Measurements from ENCODE around the gene SPAG16.
"Not testable (repeated sequence)": the region's sequence is repeated elsewhere in the genome, so short reads cannot be mapped to it uniquely, and the experiment has no call there.

SPAG16 gene

DNA sequence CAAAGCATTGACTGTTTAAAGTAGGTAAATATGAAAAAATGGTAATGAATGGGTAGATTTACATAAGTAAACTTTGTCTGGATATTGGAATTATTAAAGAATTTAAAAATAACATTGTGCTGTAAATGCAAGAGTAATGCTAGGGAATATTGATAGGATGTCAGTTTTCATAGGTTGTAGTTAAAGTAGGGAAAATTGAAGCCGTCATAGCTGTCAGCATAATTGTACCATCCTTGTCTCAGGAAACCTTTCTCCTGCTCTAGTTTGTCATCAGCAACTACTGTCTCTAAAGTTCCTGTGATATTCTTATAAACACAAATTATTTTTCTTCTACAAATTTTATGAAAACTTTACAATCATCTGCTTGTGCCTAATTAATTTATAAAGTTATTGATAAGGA, 10.1 kb upstream of the SPAG16 start:
- no peak for DNase-seq (ENCODE audit: low spot score)

DNA sequence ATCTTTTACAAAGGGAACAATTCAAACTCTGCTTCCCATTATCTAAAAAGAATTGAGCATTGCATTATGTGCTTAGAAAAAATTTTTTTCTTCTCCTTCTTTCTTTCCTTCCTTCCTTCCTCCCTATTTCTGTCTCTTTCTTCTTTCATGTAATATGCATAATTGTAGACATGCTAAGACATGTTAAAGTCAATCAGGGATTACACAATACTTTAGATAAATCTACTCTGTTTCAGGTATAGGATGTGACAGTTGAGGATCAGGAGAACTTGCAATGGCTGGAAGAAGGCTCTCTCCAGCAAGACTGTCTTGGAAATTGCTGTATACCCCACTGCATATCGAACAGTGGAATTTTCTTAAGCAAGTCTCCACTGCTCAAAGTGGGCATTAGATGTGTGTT, 9.0 kb upstream of the SPAG16 start:
- DNase-seq (ENCODE audit: low spot score) = no peak

DNA sequence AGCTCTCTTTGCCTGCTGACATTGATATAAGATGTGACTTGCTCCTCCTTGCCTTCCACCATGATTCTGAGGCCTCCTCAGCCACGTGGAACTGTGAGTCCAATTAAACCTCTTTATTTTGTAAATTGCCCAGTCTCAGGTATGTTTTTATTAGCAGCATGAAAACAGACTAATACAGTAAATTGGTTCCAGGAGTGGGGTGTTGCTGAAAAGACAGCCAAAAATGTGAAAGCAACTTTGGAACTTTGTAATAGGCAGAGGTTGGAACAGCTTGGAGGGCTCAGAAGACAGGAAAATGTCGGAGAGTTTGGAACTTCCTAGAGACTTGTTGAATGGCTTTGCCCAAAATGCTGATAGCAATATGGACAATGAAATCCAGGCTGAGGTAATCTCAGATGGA, 7.1 kb upstream of the SPAG16 start:
- DNase-seq (ENCODE audit: low spot score) = not testable (repeated sequence)

DNA sequence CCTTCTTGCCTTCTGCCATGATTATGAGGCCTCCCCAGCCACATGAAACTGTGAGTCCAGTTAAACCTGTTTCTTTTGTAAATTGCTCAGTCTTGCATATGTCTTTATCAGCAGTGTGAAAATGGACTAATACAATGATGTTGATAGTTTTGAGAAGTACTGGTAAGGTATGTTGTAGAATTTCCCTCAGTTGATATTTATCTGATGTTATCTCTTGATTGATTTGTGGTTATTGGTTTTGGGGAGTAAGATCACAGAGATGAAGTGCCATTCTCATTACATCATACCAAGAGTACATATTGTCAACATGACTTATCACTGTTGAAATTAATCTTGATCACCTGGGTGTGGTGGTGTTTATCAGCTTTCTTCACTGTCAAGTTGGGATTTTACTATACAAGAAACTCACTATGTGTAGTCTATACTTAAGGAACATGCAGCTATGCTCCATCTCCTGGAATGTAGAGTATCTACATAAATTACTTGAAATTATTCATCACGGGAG, 5.1 kb upstream of the SPAG16 start:
- no peak for DNase-seq (ENCODE audit: low spot score)

DNA sequence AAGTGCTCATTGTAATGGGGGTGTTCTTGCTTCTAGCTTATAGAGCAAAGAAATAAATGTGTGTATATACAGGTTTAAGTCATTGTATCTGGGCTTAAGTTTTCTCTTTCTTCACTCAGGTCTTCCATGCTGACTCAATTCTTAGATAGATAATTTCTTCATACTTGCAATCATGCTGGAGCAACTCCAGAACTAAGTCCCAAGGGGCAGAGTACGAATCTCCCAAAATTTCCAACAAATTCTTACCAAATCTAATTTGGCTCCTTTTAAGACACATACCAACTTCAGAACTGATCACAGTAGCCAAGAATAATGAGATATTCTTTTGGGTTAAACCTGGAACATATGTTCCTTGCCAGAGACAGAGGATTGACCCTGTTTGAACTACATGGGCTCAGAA, 4.3 kb upstream of the SPAG16 start:
- DNase-seq (ENCODE audit: low spot score) = peak; percentile 5

DNA sequence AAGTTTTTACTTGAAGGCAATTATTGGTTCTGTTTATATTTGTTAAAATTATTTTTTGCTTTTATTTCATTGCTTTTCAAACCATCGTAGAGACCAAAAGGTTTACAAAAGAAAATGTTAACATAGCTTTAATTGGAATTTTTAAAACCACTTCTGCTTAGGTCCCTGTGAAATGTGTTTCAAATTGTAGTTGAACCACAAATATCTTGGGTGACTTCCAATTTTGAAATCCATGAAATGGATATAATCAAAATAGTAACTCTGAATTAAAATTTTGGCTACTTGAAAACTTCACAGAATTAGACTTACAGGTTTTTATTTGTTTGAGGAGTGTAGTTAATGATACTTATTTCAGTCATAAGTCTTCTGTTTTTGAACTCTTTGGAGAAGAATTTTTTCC, 3.1 kb upstream of the SPAG16 start:
- DNase-seq (ENCODE audit: low spot score) = peak; percentile 15

DNA sequence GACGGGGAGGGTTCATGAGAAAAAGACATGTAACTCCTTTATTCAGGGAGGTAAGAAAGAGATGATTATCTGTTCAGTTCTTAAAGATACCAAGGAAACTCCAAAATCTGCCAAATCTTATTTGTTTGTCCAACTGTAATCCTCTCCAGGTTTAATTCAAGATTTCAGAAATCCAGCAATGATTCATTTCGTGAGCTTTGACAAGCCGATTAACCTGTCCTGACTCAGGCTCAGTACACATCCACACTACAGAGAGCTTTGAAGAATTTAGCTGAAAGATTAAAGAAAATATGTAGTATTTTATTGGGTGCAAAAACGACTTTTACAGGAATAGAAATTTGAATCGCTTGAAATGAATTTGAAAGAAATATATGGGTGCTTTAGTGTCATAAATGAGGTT, 1.1 kb downstream of the SPAG16 start:
- no peak for DNase-seq (ENCODE audit: low spot score)

DNA sequence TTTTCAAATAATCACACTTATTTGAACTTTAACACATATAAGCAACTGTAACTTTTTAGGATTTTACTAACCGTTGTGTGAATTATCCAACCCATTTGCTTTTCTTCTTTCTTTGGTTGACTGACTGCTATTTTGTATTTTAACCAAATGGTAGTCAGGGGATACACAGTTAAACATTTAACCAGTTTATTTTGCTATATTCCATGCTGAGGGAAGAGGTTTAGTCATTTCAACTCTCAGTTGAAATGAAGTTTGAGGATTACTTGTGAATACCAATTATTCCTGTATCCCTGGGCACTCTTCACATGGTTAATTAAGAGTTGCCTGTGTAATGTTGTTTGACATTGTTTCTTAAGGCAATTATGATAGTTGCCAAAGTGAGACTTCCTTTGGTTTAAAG, 1.9 kb downstream of the SPAG16 start:
- no peak for DNase-seq (ENCODE audit: low spot score)

DNA sequence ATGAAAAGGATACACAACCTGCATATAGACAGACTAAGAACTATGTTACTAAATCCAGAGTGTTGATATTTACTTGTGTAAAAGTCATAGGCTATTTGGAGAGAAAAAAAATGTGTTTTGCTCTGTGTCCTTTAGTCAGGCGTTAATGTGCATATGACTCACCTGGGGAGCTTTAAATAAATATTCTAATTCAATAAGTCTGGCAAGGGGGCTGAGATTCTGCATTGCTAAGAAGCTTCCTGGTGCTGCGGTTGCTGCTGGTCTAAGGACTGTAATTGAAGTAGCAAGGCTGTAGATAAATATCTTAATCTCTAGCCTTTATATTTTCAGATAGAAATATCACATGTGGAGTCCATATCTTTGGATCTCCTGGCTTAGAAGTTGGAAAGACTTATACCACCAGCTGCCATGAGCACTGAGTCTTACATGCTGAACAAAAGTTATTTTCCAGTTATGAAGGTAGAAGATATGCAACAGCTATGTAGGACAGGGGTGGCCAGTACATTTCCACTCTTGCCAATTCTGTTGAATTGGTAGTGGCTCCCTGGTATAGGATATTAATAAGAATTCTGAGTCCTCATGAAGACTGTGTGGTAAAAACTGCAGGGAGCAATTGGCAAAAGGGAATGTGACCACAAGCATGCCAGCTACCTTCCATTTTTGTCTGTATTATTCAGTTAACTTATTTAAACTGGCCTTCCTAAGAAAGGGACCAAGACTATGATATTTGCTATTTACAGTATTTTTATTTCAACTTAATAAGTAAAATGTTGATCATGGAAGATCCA, 4.8 kb downstream of the SPAG16 start:
- no peak for DNase-seq (ENCODE audit: low spot score)

DNA sequence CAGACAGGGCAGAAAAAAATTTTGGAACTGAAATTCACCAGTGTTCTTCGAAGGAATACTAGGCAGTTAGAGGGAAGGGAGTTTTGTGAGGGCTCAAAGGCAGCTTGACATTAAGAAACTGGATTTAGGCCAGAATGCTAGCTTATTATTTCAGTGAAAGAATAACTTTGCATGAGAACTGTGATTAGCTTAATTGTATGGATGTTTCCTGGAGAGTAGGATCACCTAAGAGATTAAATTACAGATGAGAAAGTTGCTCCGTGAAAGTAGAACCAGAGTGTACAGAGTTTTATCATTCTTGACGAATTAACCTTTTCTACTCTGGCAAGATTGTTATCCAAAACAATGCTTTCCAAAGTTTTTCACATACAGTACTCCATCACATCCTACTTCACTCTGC, 6.2 kb downstream of the SPAG16 start:
- DNase-seq (ENCODE audit: low spot score) = no peak

DNA sequence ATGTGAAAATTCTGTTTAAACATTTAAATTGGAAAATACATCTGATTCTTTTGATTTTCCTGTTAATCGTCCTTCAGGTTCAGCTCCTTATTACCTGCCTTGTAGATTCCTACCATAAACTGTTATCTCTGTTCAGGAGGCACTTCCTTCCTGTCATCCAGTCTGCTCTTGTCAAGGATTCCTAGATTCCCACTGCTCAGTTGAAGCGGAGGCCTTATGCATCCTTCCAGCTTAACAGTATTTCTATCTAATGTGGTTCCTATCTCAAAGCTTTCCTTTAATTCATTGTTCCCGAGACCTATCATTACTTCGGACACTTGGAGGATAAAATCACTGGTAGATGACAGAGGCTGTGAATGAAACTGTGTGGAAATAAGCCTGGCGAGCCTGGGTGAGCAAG, 12.0 kb downstream of the SPAG16 start:
- no peak for DNase-seq (ENCODE audit: low spot score)

DNA sequence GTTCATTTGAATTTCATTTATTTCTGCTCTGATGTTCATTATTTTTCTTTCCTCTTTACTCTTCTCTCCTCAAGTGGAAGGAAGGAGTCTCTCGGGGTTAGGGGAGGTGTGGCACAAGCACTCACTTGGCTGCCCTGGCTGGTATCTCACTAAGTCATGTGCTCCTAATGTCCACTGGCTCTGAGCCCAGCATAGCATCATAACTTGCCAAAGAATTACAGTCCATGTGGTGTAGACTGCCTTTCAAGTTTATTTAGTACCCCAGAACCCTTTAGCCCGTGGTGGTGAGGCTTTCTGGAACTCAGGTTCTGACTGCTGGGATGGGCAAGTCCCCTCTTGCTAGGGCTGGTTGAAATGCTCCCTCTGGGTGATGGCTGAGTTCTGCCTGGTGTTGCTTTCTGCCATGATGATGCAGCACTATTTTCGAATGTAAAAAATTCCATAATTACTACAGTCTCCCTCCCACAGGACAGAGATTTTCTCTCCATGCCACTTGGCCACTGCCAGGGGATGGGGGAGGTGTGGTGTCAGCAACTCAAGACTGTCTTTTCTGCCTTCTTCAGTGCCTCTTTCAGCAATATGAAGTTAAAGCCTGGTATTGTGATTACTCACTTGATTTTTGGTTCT, 22.2 kb downstream of the SPAG16 start:
- DNase-seq (ENCODE audit: low spot score) = peak; percentile 23

DNA sequence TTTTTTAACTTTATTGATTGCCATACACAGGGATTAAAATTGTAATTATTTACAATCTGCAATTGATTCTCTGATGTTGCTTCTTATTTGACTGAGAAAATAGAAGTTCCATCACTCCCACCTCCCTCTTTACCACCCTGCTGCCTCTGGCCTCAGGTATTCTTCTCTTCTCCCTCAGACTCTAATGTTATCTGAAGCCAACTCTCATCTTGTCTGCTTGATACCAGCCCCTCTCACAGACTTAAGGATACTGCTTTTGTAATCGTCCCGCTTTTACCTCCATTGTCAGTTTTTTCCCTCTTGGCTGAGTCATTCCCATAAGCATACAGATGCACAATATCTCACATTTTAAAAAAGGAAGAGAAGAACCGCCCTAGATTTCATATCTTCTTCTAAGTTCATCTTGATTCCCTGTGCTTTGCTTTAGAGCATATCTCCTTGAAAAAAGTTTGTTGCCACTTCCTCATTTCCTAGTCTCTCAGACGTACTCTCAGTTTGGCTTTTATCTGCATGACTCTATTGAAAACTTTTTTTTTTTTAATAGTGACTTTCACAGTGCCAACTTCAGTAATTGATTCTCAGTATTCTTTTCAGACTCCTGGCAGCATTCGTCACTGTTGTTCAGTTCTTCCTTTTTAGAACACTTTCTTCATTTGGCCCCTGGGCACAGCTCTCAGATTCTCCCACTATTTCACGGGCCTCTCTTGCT, 31.1 kb downstream of the SPAG16 start:
- DNase-seq (ENCODE audit: low spot score) = no peak

DNA sequence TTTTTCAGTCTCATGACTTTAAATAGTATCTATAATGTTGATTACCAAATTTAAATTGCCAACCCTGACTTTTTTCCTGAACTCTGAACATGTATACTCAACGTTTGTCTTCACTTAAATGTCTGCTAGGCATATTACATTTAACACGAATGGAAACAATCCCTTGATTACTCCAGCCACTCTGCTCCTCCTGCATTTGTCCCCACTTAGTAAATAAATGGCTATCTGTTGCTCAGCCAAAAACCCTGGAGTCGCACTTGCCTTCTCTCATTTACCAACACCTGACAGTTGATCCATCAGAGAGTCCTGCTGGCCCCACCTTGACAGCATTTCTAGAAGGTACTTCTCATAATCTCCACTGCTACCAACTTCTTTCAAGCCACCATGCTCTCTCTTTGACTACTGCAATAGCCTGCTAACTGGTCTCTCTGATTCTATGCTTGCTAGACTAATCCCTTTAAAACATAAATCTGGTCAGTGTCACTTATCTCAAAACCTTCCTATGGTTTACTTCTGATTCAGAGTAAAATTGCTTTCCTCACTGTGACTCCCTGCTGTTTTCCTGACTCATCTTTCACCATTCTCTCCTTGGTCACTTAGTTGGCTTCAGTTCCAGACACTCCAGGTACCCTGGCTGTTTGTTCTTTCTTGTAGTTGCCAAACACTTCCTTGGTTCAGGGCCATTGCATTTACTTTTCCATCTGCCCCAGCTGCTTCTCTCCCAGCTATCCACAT, 31.9 kb downstream of the SPAG16 start:
- DNase-seq (ENCODE audit: low spot score) = peak; percentile 2

DNA sequence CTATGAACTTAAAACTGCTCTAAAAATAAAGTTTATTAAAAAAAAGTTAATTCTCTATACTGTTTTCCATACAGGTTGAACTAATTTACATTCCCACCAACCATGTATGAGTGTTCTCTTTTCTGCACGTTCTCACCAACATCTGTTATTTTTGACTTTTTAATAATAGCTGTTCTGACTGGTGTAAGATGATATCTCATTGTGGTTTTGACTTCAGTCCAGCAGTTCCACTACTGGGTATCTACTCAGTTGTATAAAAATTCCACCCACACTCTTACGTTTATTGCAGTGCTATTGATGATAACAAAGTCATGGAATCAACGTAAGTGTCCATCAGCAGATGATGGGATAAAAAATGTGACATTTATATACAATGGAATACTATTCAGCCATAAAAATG, 33.7 kb downstream of the SPAG16 start:
- DNase-seq (ENCODE audit: low spot score) = no peak

DNA sequence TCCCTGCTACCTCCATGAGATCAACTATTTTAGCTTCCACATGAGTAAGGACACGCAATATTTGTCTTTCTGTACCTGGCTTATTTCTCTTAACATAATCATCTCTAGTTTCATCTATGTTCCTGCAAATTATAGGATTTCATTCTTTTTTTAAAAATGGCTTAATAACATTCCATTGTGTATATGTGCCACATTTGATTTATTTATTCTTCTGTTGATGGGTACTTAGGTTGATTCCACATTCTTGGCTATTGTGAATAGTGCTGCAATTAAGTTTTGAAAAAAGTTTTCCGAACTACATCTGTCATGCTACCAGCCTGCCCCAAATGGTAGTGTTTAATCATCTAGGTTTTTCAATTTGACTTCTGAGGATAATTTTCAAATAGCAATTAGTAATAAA, 36.3 kb downstream of the SPAG16 start:
- no peak for DNase-seq (ENCODE audit: low spot score)

DNA sequence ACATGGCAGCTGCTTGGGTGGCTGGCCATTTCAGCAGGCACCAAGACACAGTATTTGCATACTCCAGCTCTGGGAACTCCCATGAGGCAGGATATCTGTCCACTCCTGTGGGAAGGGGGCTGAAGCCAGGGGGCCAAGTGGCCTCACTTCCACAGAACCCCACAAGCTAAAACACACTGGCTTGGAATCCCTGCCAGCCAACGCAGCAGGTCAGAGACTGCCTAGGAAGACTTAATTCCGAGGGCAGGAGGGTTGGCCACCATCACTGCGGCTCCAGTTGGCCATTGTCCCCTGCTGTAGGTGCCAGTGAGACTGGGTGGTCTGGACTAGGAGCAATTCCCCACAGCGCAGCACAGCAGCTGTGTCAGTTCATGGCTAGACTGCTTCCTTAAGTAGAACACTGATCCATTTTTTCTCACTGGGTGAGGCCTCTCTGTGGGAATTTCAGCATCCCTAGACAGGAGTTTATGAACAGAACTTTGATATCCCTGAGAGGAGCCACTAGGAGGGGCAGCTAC, 52.0 kb downstream of the SPAG16 start:
- DNase-seq (ENCODE audit: low spot score) = no peak

DNA sequence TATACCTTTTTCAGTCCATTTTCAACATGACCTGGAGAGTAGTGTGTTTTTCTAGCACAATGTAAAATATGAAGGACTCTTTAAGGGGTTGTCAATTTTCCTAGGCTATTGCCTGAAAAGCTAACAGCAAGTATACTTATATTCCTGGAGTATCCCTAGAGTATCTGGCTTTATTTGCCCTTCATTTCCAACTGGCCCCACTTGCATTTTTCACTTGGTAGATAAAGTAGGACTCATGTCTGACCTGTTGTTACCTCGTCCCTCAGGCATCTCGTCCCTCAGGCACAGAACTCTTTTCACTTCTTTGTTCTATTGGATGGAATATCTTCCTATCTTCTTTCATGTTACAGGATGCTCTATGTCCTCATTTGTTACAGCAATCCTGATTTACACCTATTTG, 69.2 kb downstream of the SPAG16 start:
- no peak for DNase-seq (ENCODE audit: low spot score)

DNA sequence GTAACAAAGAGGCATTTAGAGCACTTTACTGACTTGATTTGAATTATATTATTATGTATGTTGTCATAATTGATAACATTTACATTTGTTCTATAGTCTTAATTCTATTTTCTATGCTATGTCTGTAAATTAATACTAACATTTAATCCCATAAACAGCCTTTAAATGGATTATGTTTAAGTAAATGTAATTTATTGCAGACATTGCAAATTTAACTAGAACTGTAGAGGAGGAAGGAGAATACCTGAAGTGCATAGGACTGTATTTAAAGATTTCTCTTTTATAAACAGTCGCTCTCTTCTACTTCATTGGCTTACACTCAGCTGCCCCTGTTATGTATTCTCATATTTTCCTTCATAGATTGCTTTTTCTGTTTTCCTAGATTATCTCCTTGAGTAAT, 92.4 kb downstream of the SPAG16 start:
- DNase-seq (ENCODE audit: low spot score) = no peak

DNA sequence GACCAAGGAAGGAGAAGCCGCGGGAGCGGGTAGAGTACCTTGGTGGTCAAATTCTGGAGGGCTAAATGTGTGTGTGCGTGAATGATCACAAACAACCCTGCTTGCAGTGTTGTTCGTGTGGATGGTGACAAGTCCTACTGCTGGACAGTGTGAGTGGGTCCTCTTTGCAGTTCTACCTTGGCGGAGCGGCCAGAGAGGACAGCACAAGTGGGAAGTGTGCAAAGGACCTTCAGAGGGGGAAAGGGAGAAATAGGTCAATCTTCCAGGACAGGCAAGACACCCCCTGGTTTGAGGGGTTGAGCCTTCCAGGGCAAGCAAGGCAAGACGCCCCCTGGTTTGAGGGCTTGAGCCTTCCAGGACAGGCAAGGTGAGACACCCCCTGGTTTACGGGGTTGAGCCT, 122.8 kb downstream of the SPAG16 start:
- DNase-seq (ENCODE audit: low spot score) = not testable (repeated sequence)

DNA sequence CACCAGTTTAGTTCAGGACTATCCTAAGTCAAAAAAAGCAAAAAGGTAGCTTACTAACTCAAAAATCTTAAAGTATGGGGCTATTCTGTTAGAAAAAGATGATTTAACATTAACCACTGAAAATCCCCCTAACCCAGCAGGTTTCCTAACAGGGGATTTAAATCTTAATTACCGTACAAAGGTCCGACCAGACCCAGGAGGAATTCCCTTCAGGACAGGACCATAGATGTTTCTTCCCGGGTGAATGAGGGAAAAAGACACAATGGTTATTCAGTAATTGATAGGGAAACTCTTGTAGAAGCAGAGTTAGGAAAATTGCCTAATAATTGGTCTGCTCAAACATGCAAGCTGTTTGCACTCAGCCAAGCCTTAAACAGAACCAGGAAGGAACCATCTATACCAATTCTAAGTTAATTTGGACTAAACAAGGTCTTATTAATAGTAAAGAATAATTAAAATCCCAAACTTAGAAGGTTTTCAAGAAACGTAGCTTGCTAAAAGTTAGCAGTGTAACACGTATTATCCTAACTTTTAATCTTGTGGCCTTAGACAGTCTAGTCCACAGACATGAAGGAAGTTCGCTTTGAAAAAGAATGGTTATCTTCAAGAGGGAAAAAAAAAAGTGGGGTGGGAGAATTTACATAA, 124.3 kb downstream of the SPAG16 start:
- DNase-seq (ENCODE audit: low spot score) = not testable (repeated sequence)

DNA sequence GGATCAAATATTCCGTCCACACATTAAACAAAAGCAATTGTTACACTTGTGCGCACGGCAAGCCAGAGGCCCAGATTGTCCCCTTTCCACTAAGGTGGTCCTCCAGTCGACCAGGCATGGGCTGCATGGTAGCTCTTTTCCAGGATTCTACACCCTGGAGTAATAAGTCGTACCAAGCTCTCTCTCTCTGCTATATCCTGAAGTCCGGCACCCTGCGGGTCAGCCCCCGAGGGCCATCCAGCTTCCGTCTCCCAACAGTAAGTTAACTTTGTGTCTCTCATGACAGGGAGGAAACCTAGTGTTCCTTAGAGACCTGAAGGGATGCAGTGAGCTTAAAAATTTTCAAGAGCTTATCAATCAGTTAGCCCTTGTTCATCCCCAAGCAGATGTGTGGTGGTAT, 126.4 kb downstream of the SPAG16 start:
- DNase-seq (ENCODE audit: low spot score) = not testable (repeated sequence)

All from AG08395 (cell line).